Epithelial cell of esophagus (primary cell): ENCODE data around the gene PCED1B.

Experiments used
- DNase-seq: peaks from one replicate; pipeline ENCODE4 v3.0.0; 2010; ENCODE audit warnings: low read depth
- H3K4me3 ChIP-seq: 2 replicates; pipeline ENCODE4 v1.5.1; 2011; ENCODE audit warnings: mild to moderate bottlenecking, low read length, control low read depth
- CTCF ChIP-seq: IDR thresholded peaks from 2 replicates; pipeline ENCODE4 v1.5.1; 2011; ENCODE audit warnings: low read depth, mild to moderate bottlenecking, low read length, control low read depth, inconsistent platforms; ENCODE audit not compliant: insufficient read depth; ENCODE audit errors: missing control alignments

Gene PCED1B, protein sequence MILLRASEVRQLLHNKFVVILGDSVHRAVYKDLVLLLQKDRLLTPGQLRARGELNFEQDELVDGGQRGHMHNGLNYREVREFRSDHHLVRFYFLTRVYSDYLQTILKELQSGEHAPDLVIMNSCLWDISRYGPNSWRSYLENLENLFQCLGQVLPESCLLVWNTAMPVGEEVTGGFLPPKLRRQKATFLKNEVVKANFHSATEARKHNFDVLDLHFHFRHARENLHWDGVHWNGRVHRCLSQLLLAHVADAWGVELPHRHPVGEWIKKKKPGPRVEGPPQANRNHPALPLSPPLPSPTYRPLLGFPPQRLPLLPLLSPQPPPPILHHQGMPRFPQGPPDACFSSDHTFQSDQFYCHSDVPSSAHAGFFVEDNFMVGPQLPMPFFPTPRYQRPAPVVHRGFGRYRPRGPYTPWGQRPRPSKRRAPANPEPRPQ

GRCh38 chr12:47079468-47079980, at the start of gene PCED1B, which contains the start of gene AMIGO2:
Gene PCED1B (plus strand): TSS chr12:47079621. CDS start chr12:47235064, 155,443 bp downstream.
Gene AMIGO2 (minus strand): TSS chr12:47079959. CDS start chr12:47079002, 957 bp downstream.
- DNase-seq, result peak; percentile 82
- peak within 1 kb of the TSS; percentile 73 for H3K4me3 ChIP-seq
- TF ChIP-seq CTCF, result peak; percentile 41

DNA sequence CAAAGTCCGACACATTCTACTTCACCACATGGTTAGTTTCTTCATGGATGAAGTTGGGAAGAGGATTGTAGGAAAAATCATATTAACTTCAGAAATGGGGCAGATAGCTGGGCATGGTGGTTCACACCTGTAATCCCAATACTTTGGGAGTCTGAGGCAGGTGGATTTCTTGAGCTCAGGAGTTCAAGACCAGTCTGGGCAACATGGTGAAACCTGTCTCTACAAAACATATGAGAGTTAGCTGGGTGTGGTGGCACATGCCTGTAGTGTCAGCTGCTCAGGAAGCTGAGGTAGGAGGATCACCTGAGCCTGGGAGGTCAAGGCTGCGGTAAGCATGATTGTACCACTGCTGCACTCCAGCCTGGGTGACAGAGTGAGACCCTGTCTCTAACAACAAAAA, 49.5 kb upstream of the PCED1B start:
- DNase-seq, result no peak
- no peak for TF ChIP-seq CTCF
- H3K4me3 ChIP-seq, result no peak overlapping the region

- peak; percentile 53 for TF ChIP-seq CTCF
- peak; percentile 71 for DNase-seq
- no peak overlapping the region for H3K4me3 ChIP-seq
Observed at GRCh38 chr12:47032644-47033043, 46.8 kb upstream of the PCED1B start.

- TF ChIP-seq CTCF, result no peak
- no peak overlapping the region for H3K4me3 ChIP-seq
- peak; percentile 47 for DNase-seq
Observed at GRCh38 chr12:47033081-47033480, 46.3 kb upstream of the PCED1B start.

- TF ChIP-seq CTCF, result no peak
- DNase-seq, result peak; percentile 75
- no peak overlapping the region for H3K4me3 ChIP-seq
Observed at GRCh38 chr12:47033789-47034555, 45.4 kb upstream of the PCED1B start.

- H3K4me3 ChIP-seq, result no peak overlapping the region
- DNase-seq, result no peak
- no peak for TF ChIP-seq CTCF
Observed at GRCh38 chr12:47034661-47035060, 44.8 kb upstream of the PCED1B start.
